Stimulated activated CD8-positive, alpha-beta memory T cell treated with anti-CD3 and anti-CD28 coated beads, Interleukin-15, amount 100 ng/mL, for 4 hours (primary cell): ENCODE measurements around the gene MINDY2.
"Not testable (repeated sequence)": the region's sequence is repeated elsewhere in the genome, so short reads cannot be mapped to it uniquely, and the experiment has no call there.

Experiments used
- DNase-seq, 2 donors: peaks; one replicate each; pipeline ENCODE4 v3.0.0-alpha.2; 2020; ENCODE audit warnings: low read depth in 2 of 2

Gene MINDY2

GRCh38 chr15:58749532-58750337 lies 21.4 kb upstream of the MINDY2 start, which contains the start of gene ADAM10:
Gene ADAM10 (minus strand): TSS chr15:58749707. CDS start chr15:58749534, 173 bp downstream.
- peak; percentile 96 to 99 for DNase-seq

- no peak for DNase-seq
Observed at GRCh38 chr15:58752716-58753115, 18.4 kb upstream of the MINDY2 start.

- no peak for DNase-seq
Observed at GRCh38 chr15:58755350-58755749, 15.8 kb upstream of the MINDY2 start.

GRCh38 chr15:58755956-58756355 lies 15.1 kb upstream of the MINDY2 start:
- no peak for DNase-seq

- no peak for DNase-seq
Observed at GRCh38 chr15:58758141-58758540, 13.0 kb upstream of the MINDY2 start.

- DNase-seq = no peak
Observed at GRCh38 chr15:58760385-58761009, 10.6 kb upstream of the MINDY2 start.

GRCh38 chr15:58761010-58761388 lies 10.1 kb upstream of the MINDY2 start:
- no peak for DNase-seq

GRCh38 chr15:58762285-58762684 lies 8.8 kb upstream of the MINDY2 start:
- no peak for DNase-seq

GRCh38 chr15:58762731-58763130 lies 8.4 kb upstream of the MINDY2 start:
- DNase-seq = no peak

GRCh38 chr15:58764468-58764867 lies 6.6 kb upstream of the MINDY2 start:
- DNase-seq = no peak

GRCh38 chr15:58766290-58766689 lies 4.8 kb upstream of the MINDY2 start:
- DNase-seq = no peak

GRCh38 chr15:58768601-58769004 lies 2.5 kb upstream of the MINDY2 start:
- not testable (repeated sequence) for DNase-seq

GRCh38 chr15:58770519-58770856 lies 614 bp upstream of the MINDY2 start:
- no peak for DNase-seq

GRCh38 chr15:58771621-58772250 lies 634 bp downstream of the MINDY2 start:
- DNase-seq = peak in 1 of 2 donors; percentile 1

GRCh38 chr15:58773024-58773423 lies 1.9 kb downstream of the MINDY2 start:
- DNase-seq = no peak

- DNase-seq = no peak
Observed at GRCh38 chr15:58775402-58775801, 4.3 kb downstream of the MINDY2 start.

- no peak for DNase-seq
Observed at GRCh38 chr15:58777107-58777506, 6.0 kb downstream of the MINDY2 start.

GRCh38 chr15:58779554-58779953 lies 8.5 kb downstream of the MINDY2 start:
- DNase-seq = no peak

GRCh38 chr15:58785355-58785754 lies 14.3 kb downstream of the MINDY2 start:
- DNase-seq = no peak

GRCh38 chr15:58788056-58788710 lies 17.1 kb downstream of the MINDY2 start:
- DNase-seq = no peak

- DNase-seq = no peak
Observed at GRCh38 chr15:58793862-58794261, 22.8 kb downstream of the MINDY2 start.

GRCh38 chr15:58795825-58796224 lies 24.7 kb downstream of the MINDY2 start:
- no peak for DNase-seq
